ENCODE results near the gene CSNK2B.
A peak's percentile ranks its signal among the peaks of the same experiment; 100 is the strongest.

Gene CSNK2B

DNA sequence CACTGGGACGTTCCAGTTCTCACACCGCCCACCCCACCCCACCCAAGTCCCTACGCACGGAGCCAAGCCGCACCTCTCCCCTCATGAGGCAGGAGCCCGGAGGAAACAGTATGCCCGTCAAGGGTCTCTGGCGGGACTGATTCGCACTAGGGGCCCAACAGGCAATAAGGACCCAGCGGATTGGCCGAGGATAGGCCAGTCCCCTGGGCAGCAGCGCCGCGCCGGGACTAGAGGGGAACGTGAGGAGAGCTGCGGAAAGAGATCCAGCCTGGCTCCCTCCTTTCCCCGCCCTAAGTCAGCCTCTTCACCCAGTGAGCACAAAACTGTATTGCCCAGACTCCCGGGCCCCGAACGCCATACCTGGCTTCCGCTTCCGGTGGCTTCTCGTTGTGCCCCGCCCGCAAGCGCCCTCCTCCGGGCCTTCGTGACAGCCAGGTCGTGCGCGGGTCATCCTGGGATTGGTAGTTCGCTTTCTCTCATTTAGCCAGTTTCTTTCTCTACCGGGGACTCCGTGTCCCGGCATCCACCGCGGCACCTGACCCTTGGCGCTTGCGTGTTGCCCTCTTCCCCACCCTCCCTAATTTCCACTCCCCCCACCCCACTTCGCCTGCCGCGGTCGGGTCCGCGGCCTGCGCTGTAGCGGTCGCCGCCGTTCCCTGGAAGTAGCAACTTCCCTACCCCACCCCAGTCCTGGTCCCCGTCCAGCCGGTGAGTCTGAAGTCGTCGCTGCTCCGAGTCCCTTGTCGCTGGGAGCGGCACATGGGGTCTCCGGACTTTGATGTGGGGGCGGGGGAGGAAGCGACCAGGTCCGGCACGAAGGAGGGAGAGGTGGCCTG is at the start of gene CSNK2B:
Gene CSNK2B, plus strand, starts transcription at position 580 of the 836 bp plus-strand sequence. CDS start 752 bp downstream, outside the sequence.
- peaks cover 65% of the 10 kb centered on the region for H3K4me1 Mint-ChIP-seq
- H3K9me3 Mint-ChIP-seq = no peaks in the 10 kb centered on the region
- no peaks in the 10 kb centered on the region for H3K27me3 Mint-ChIP-seq
- peaks cover 26% of the 10 kb centered on the region for H3K36me3 Mint-ChIP-seq
- H3K27ac Mint-ChIP-seq = peak within 1 kb of the TSS; percentile 99
- H3K4me3 Mint-ChIP-seq = peak within 1 kb of the TSS; percentile 99

DNA sequence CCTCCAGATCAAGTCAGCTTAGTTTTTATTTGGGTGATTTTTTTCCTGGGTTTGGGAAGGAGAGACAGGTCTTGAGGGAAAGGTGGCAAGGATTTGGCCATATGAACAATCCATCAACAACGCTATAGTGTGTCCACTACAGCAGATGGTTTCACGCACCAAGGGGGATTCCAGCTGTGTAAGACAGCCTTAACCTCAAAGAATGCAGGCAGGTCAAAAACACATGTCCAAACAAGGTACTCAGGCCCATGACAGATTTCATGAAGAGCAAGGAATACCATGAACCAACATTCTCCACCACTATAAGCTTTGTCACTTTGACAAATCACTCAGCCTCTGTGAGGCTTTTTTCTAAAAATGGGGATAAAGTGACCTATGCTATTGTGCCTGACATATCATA is 48.9 kb upstream of the CSNK2B start:
- peaks cover 43% of the 10 kb centered on the region for H3K4me1 Mint-ChIP-seq
- H3K9me3 Mint-ChIP-seq = no peaks in the 10 kb centered on the region
- H3K27me3 Mint-ChIP-seq = no peaks in the 10 kb centered on the region
- H3K4me3 Mint-ChIP-seq = no peak overlapping the region
- H3K27ac Mint-ChIP-seq = peak overlapping the region; percentile 13
- H3K36me3 Mint-ChIP-seq = peaks cover 3% of the 10 kb centered on the region

- H3K4me3 Mint-ChIP-seq = peak overlapping the region; percentile 95
- peaks cover 50% of the 10 kb centered on the region for H3K4me1 Mint-ChIP-seq
- peaks cover 14% of the 10 kb centered on the region for H3K36me3 Mint-ChIP-seq
- peak overlapping the region; percentile 97 for H3K27ac Mint-ChIP-seq
- H3K27me3 Mint-ChIP-seq = no peaks in the 10 kb centered on the region
- H3K9me3 Mint-ChIP-seq = no peaks in the 10 kb centered on the region
Observed at GRCh38 chr6:31619805-31620585, 45.9 kb upstream of the CSNK2B start.

DNA sequence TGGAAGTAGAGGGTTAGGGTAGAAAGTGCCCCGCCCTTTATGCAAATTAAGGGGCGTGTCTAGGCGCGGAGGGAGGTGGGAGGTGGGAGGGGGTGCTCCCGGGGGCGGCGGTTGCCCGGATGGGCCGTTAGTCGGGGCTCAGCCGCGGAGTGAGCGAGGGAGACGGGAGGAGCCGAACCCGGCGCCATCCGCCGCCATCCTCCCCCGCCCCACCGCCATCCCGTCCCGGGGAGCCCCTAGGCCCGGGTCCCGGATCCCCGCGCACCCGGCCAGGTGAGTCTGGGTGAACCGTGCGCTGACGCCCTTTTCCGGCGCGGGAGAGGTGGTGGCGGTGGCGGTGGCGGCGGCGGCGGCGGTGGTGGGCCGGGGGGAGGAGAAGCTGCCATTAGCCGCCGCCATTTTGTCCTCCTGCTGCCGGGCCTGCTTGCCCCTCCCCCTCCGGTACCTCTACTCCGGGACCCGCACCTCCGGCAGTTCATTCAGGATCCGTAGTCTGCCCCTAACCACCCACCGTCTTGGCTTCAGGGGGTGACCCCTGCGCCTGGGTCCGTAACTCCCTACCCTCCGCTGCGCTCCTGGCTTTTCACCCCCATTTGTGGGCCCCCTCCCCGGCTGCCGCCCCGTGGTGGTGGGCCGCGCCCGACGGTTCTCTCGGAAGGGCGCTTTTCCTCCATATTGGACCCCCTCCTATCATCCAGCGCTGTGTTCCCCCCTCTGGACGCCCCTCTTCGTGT is 45.1 kb upstream of the CSNK2B start, which contains the start of gene PRRC2A:
Gene PRRC2A, plus strand, starts transcription at position 130 of the 734 bp plus-strand sequence. CDS start 2,075 bp downstream, outside the sequence.
- no peaks in the 10 kb centered on the region for H3K9me3 Mint-ChIP-seq
- peaks cover 14% of the 10 kb centered on the region for H3K36me3 Mint-ChIP-seq
- peaks cover 43% of the 10 kb centered on the region for H3K4me1 Mint-ChIP-seq
- H3K4me3 Mint-ChIP-seq = peak within 1 kb of the TSS; percentile 95
- H3K27me3 Mint-ChIP-seq = no peaks in the 10 kb centered on the region
- H3K27ac Mint-ChIP-seq = peak within 1 kb of the TSS; percentile 99

DNA sequence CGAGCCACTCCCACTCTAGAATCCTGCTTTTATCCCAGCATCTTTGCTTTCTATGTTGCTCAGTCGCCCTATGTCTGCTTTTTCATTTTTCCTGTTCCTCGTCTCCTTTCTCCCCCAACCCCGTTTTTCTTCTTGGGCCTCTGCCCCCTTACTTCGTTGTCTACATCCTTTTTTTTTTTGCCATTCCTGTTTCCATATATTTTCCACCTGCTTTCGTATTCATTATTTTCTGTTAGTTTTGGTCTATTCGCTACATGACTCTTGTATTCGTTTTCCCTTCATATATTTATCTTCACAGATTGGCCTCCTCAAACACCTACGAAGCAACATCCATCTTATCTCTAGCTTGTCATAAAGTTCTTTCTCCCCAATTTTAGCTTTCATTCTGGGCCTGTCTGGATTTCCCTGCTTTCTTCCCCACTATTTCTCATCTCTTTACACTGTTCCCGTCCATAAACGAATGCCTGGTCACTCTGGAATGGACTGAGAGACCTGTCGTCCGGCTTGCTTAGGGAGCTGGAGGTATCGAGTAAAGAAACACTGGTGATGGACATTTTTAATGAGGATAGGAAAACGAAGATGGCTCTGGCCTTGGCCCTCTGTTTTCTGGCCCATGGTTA is 44.5 kb upstream of the CSNK2B start:
- peak overlapping the region; percentile 99 for H3K27ac Mint-ChIP-seq
- H3K36me3 Mint-ChIP-seq = peaks cover 18% of the 10 kb centered on the region
- no peaks in the 10 kb centered on the region for H3K27me3 Mint-ChIP-seq
- H3K4me1 Mint-ChIP-seq = peaks cover 40% of the 10 kb centered on the region
- H3K9me3 Mint-ChIP-seq = no peaks in the 10 kb centered on the region
- peak overlapping the region; percentile 95 for H3K4me3 Mint-ChIP-seq

- Mint-ChIP-seq H3K9me3 (no peaks in the 10 kb centered on the region), H3K27ac (peak overlapping the region; percentile 99), H3K4me3 (peak overlapping the region; percentile 95), H3K36me3 (peaks cover 20% of the 10 kb centered on the region), H3K27me3 (no peaks in the 10 kb centered on the region), H3K4me1 (peaks cover 34% of the 10 kb centered on the region)
Observed at GRCh38 chr6:31621991-31622390, 43.9 kb upstream of the CSNK2B start.

DNA sequence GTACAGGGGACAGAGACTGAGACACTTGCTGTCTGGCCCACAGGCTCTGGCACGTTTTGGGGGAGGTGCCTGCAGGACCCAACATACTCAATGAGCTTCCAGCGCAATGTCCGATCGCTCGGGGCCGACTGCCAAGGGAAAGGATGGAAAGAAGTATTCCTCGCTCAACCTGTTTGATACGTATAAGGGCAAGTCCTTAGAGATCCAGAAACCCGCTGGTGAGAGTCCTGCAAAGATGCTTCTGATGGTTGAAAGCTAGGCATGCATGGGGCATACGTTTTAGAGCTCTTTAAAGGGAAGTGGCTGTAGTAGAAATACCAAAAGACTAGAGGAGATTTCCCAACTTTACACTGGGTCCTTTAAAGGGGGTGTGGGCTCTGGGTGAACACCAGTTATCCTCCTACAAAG is 43.2 kb upstream of the CSNK2B start:
- Mint-ChIP-seq H3K27ac (peak overlapping the region; percentile 99), H3K27me3 (no peaks in the 10 kb centered on the region), H3K4me3 (peak overlapping the region; percentile 95), H3K36me3 (peaks cover 27% of the 10 kb centered on the region), H3K4me1 (peaks cover 40% of the 10 kb centered on the region), H3K9me3 (no peaks in the 10 kb centered on the region)

- Mint-ChIP-seq H3K4me1 (peaks cover 36% of the 10 kb centered on the region), H3K27me3 (no peaks in the 10 kb centered on the region), H3K4me3 (no peak overlapping the region), H3K27ac (peak overlapping the region; percentile 32), H3K9me3 (no peaks in the 10 kb centered on the region), H3K36me3 (peaks cover 27% of the 10 kb centered on the region)
Observed at GRCh38 chr6:31624070-31624469, 41.8 kb upstream of the CSNK2B start.

- H3K9me3 Mint-ChIP-seq = no peaks in the 10 kb centered on the region
- peaks cover 31% of the 10 kb centered on the region for H3K36me3 Mint-ChIP-seq
- H3K4me3 Mint-ChIP-seq = no peak overlapping the region
- H3K27me3 Mint-ChIP-seq = no peaks in the 10 kb centered on the region
- H3K27ac Mint-ChIP-seq = no peak overlapping the region
- peaks cover 25% of the 10 kb centered on the region for H3K4me1 Mint-ChIP-seq
Observed at GRCh38 chr6:31626952-31627351, 38.9 kb upstream of the CSNK2B start.

- peaks cover 25% of the 10 kb centered on the region for H3K36me3 Mint-ChIP-seq
- H3K9me3 Mint-ChIP-seq = no peaks in the 10 kb centered on the region
- H3K27ac Mint-ChIP-seq = peak overlapping the region; percentile 37
- no peak overlapping the region for H3K4me3 Mint-ChIP-seq
- H3K27me3 Mint-ChIP-seq = no peaks in the 10 kb centered on the region
- H3K4me1 Mint-ChIP-seq = peaks cover 16% of the 10 kb centered on the region
Observed at GRCh38 chr6:31627690-31628287, 38.1 kb upstream of the CSNK2B start.

- Mint-ChIP-seq H3K4me1 (peaks cover 11% of the 10 kb centered on the region), H3K9me3 (no peaks in the 10 kb centered on the region), H3K27me3 (no peaks in the 10 kb centered on the region), H3K4me3 (no peak overlapping the region), H3K27ac (no peak overlapping the region), H3K36me3 (peaks cover 21% of the 10 kb centered on the region)
Observed at GRCh38 chr6:31629014-31629413, 36.9 kb upstream of the CSNK2B start.

GRCh38 chr6:31630177-31630934 is 35.5 kb upstream of the CSNK2B start:
- no peaks in the 10 kb centered on the region for H3K27me3 Mint-ChIP-seq
- no peaks in the 10 kb centered on the region for H3K9me3 Mint-ChIP-seq
- H3K4me3 Mint-ChIP-seq = no peak overlapping the region
- H3K36me3 Mint-ChIP-seq = peaks cover 27% of the 10 kb centered on the region
- peak overlapping the region; percentile 51 for H3K27ac Mint-ChIP-seq
- peaks cover 11% of the 10 kb centered on the region for H3K4me1 Mint-ChIP-seq

DNA sequence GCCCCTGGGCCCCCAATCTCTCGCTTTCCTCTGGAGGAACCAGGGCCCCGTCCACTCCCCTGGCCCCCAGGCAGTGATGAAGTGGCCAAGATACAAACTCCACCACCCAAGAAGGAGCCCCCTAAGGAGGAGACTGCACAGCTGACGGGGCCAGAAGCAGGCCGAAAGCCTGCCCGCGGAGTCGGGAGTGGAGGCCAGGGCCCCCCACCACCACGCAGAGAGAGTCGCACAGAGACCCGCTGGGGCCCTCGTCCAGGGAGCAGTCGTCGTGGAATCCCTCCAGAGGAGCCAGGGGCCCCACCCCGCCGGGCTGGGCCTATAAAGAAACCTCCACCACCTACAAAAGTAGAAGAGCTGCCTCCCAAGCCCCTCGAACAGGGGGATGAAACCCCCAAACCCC is 34.7 kb upstream of the CSNK2B start:
- Mint-ChIP-seq H3K4me1 (peaks cover 7% of the 10 kb centered on the region), H3K36me3 (peaks cover 26% of the 10 kb centered on the region), H3K27ac (peak overlapping the region; percentile 41), H3K9me3 (no peaks in the 10 kb centered on the region), H3K4me3 (no peak overlapping the region), H3K27me3 (no peaks in the 10 kb centered on the region)

DNA sequence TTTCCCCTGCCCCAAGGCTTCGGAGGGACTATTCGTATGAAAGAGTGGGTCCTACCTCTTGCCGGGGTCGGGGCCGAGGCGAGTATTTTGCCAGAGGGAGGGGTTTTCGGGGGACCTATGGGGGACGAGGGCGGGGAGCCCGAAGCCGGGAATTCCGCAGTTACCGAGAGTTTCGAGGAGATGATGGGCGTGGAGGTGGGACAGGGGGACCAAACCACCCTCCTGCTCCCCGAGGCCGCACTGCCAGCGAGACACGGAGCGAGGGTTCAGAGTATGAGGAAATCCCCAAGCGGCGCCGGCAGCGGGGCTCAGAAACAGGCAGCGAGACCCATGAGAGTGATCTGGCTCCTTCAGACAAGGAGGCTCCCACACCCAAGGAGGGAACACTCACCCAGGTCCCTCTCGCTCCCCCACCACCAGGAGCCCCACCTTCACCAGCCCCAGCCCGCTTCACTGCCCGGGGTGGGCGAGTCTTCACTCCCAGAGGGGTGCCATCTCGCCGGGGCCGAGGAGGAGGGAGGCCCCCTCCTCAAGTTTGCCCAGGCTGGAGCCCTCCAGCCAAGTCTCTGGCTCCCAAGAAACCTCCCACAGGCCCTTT is 34.1 kb upstream of the CSNK2B start:
- Mint-ChIP-seq H3K27ac (no peak overlapping the region), H3K4me1 (peaks cover 7% of the 10 kb centered on the region), H3K27me3 (no peaks in the 10 kb centered on the region), H3K9me3 (no peaks in the 10 kb centered on the region), H3K36me3 (peaks cover 25% of the 10 kb centered on the region), H3K4me3 (no peak overlapping the region)
